GM18502 (cell line): ENCODE data around the gene SPATA31C2.
"Not testable (repeated sequence)": the region's sequence is repeated elsewhere in the genome, so short reads cannot be mapped to it uniquely, and the experiment has no call there.

Experiments
- ATAC-seq: cut with Tn5 transposase; IDR thresholded peaks from one replicate; pipeline ENCODE4 v1.9.1; 2021; ENCODE audit warnings: mild to moderate bottlenecking; ENCODE audit not compliant: unreplicated experiment, poor library complexity

The SPATA31C2 gene

DNA sequence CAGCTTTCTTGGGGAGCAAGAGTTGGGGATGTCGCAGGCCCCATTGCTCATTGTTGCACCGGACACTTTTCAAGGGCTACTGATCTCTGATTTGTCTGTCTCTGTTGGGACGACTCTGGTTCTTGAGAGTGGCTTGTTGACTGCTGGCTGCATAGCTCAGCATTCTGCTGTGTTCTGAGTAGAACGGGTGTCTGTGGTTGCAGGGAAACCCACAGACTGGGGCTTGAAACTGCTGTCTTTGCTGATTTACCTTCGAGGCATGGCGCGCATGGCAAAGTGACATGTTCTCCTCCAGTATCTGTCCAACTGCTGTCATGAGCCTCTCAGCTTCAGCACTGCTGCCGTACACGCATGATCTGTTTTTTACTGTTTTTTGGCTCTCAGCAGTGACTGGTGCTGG is 8.7 kb downstream of the SPATA31C2 start:
- not testable (repeated sequence) for ATAC-seq

DNA sequence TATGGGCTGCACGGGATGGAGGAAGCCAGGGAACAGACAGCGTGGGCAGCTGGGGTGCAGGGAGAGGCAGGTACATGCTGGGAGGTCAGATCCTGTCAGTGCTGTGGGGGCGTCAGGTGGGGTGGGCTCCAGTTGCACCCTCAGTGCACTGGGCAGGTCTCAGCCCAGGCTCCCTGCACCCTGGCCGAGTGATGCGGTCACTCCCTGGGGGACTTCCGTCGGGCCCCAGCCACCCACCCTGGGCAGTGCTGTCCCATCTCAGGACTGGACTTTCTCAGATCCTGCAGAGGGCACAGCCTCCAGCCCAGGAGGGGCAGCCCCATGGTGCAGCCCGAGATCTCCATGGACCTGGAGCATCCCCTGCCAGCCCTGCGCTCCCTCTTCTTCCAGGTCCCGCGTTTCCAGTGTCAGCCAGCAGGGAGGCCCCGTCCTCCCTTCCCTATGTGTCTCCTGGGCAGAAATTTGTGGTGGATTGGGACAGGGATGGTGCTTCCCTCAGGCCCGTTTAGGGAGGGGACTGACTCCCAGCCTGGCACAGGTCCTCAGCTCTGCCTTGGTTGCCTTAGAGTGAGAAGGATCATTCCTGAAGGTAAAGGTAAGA is 10.5 kb downstream of the SPATA31C2 start:
- not testable (repeated sequence) for ATAC-seq

DNA sequence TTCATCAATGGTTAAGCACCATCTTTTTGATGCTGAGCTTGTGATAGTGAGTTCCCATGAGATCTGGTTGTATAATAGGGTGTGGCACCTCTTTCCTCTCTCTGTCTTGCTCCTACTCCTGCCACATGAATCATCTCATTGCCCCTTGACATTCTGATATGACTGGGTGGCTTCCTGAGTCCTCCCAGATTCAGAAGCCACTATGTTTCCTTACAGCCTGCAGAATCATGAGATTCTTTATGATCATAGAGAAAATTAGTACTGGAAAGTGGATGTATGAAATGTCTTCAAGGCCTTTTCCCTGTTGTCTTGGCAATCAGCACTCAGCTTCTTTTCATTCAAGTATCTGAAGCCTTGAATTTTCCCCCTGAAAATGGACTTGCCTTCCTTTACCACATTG is 14.9 kb downstream of the SPATA31C2 start:
- ATAC-seq: not testable (repeated sequence)

DNA sequence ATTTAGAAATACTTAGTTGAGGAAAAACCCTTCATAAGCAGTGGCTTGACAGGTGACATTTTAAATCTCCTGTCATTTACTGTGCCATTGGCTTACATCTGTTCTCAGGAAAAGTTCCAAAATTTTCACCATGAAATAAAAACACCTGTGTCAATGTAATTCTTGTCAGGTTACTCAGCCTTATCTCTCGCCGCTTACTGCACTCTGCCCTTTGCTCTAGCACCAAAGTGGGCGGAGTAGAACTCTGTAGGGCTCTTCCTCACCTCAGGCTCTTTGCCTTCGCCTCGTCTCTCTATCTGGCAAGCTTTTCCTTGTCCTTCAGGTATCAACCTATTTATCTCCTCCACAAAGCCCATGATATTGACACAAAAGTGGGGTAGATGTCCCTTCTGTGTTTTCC is 20.2 kb downstream of the SPATA31C2 start:
- not testable (repeated sequence) for ATAC-seq

DNA sequence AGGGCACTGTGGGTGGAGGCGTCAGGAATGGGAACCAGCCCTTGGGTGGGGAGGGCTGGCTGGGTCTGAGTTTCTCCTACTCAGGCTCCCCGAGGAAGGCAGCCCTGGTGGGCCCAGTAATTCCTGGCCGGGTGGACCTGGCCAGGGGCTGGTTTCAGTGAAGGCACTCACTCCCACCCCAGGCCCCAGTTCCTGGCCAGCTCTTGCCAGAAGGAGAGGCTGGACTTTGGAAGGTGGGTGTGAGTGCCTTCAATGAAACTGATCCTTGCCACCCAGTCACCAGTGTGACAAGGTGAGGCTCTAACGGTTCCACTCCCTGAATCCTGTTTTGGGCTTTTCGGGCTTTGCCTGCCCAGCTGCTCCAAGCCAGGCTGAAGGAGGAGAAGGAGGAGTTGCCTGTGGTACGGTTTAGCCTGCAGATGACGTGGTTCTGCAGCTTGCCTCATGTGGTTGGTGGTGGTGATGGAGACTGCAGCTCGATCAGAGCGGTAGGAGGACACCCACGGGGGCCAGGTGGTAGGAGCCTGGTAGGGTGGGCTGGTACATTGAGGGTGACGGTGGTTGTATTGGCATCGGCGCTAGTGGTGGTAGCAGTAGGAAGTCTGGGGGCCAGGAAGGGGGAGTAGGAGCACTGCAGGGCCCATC is 23.2 kb downstream of the SPATA31C2 start:
- ATAC-seq: not testable (repeated sequence)

DNA sequence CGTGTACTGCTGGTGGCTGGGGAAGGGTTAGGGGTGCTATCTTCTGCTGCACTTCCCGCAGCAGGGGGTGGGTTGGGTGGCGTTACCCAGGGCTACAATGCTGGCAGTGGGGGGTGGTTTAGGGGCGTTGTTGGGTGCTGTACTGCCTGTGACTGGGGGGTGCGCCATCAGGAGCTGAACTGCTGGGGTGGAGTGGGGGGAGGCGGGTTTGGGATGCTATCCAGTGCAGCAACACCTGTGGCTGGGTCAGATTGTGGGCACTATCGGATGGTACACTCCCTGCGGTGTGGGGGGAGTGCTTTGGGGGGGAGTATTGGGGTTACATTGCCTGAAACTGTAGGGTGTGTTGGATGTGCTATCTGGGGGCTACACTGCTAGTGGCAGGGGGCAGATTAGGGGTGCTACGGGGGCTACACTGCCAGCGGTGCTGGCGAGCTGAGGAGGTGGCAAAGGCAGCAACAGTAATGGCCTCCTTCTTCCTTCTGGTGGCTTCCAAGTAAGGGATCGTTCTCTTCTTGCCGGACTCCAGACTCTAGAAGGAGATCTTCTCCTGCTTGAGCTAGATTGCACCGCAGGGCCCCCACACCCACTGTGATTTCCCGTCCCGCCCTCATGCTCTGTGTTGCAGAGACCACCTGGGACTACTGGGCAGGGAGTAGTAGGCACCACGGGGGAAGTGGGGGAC is 23.9 kb downstream of the SPATA31C2 start:
- ATAC-seq: not testable (repeated sequence)

DNA sequence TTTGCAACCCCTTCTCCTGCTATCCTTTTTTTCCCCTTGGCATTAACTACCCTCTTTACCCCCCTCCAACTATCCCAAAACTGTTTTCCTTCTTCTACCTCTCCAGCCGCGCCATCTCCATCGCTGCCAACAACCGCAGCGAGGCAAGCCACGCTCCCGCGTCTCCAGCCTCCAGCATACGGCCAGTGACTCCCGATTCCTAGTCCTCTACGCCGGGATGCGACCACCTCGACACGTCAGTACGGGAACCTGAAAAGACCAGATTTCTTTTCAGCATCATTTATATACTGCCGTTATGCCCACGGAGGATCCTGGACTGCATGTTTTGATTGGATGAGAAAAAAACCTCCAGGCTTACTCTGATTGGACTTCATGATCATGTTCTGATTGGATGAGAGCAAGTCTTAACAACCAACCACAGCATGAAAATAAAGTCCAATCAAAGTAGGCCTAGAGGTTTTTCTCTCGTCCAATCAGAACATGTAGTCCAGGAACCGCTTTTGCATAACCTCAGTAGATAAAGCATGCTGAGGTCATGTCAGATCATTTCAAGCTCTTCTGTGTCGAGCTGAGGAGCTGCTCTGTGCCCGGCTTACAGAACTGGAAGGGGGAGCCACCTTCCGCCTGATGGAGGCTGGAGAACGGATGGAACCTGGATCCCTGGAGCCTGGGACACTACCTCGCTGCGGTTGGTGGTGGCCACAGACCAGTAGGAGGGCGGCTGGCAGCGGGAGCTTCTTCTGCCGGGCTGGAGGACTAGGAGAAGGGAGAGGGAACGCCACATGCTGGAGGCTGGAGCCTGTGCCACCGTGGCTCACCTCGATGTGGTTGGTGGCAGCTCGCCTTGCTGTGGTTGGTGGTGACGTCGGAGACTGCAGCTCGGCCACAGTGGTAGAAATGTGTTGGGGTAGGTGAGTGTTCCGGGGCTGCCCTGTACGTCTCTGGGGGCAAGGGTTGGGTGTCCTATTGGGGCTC is 24.8 kb downstream of the SPATA31C2 start:
- not testable (repeated sequence) for ATAC-seq

DNA sequence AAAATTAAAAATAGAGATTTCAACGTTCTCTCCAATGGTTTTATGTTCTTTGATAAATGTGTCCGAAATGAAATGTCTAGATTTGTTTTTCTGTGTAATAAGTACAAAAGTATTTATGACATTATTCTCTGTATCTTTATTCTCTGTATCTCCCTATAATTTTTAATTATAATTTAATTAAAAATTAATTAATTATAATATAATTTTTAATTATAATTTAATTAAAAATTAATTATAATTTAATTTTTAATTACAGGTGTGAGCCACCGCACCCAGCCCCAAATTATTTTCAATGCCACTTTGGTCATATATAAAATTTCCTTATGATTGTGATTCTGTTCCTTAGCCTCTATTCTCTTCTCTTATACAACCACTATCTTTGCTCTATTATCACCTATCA is 28.2 kb downstream of the SPATA31C2 start:
- no peak for ATAC-seq

DNA sequence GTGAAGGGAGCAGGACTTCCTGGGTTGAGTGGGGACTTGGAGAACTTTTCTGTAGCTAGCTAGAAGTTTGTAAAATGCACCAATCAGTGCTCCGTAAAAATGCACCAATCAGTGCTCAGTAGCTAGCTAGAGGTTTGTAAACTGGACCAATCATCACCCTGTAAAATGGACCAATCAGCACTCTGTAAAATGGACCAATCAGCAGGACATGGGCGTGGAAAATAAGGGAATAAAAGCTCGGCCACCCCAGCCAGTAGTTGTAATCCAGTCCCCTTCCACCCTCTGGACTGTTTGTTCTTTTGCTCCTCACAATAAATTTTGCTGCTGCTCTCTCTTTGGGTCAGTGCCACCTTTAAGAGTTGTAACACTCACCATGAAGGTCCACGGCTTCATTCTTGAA is 29.5 kb downstream of the SPATA31C2 start:
- ATAC-seq: no peak

DNA sequence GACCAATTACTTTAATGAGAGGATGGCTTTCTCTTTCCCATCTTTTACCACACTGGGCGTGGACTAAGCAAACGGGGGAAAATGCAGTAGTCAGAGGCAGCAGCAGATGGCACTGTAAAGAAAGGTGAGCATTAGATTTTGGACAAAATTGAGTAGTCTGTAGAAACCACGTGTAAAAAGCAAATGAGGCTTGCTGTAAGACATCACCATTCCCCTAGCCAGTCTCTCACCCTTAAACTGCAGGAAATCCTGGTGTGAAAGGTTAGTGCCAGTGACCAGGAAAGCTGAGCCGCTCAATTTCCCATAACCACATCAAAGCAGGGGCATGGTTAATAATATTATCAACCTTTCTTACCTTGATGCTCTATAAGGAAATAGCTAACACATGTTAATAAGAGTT is 31.8 kb downstream of the SPATA31C2 start:
- no peak for ATAC-seq

DNA sequence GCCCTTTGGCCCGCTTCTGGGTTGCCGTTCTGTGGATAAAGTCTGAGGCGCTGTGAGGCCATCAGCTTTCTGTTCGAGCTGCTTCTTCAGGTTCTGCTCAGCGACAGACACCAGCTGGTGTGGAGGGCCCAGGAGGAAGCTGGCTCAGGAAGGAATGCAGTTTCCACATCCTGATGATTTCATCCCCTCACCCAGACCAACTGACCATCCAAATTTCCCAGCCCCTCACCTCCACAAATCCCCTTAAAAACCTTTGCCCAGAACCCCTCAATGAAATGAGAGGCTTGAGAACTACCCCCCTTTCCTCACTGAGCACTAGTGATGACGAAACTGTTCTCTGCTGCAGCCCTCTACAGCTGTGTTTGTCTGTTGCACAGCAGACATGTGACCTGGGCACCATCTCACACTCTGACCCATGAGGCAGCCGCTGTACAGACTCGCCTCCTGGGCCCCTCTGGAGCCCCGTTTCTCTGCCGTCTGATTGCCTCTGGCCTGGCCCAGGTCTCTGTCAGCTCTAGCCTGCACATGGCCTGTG is 45.4 kb downstream of the SPATA31C2 start:
- ATAC-seq: no peak

DNA sequence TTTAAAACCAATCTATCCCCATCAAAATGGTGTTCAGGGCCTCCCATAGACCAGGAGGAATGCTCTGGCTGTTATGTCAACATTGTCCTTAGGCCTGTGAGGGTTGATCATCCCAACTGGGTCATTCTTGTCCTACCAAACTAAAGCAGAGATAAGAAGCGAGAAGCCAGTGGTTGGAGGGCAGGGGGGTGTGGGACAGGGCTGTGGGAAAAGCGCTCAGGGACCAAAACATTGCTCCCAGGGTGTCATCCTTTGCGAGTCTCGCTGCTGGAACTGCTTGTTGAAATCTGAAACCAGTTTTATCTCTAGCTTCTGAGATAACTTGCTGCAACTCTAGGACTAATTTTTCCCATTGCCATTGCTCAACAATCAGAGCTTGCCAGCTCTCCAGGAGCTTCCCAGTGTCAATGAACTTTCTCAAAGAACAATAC is 48.1 kb downstream of the SPATA31C2 start:
- no peak for ATAC-seq

DNA sequence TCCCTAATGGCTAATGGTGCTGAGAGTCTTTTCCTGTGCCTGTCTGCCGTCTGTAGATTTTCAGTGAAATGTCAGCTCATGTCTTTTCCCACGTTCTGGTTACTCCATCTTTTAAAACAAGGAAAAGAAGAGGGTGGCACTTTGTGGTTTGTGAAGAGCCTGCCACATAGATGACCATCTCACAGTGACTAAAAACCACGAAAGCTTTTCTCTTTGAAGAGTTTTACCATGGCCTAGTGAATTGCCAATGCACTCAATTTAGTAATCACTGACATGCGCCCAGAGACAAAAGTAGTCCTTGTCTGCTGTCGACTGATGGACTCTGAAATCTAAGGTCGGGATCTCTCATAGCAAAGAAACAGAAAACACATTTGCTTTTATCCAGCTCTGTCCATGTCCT is 50.4 kb downstream of the SPATA31C2 start:
- ATAC-seq: no peak

DNA sequence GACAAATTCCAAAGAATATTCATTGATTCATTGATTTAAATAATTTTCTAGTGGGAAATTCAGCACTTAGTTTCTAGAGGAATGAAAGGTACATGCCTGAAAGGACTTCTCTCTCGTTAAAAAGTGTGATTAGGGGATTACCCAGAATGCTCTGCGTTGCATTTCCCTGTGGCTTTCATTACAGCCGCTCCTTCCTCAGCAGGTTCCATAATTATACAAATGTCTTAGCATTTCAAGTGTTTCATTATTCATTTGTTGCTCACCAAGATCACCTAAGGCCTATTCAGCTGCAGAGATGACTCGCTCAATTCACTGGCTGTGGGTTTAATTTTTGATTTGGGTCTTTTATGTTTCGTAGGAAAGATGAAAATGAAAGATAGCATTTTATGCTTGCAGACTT is 52.8 kb downstream of the SPATA31C2 start:
- ATAC-seq: no peak

DNA sequence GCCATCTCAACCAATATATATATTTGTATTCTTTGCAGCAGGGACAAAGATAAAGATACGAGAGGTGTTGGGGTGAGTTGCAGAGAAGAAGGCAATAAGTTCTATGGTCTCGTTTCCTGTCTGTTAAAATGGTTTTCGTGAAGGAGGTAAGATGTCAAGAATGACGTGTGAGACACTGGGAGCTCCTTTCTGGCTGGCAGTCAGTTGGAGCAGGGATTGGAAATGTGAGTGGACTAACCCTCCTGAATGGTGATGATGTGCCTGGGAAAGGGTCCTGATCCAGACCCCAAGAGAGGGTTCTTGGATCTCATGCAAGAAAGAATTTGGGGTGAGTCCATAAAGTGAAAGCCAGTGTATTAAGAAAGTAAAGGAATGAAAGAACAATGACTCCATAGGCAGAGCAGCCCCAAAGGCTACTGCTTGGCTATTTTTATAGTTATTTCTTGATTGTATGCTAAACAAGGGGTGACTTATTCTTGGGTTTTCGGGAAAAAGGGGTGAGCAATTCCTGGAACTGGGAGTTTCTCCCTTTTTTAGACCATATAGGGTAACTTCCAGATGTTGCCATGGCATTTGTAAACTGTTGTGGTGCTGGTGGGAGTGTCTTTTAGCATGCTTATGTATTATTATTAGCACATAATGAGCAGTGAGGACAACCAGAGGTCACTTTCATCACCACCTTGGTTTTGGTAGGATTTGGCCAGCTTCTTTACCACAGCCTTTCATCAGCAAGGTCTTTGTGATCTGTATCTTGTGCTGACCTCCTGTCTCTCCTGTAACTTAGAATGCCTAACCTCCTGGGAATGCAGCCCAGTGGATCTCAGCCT is 53.7 kb downstream of the SPATA31C2 start:
- no peak for ATAC-seq
